ENCODE measurements around the gene ABLIM1. TPM values are rescaled to one million over a fixed set of nuclear protein-coding genes. Genes with fewer than 3 reads are reported as not detected.

The ABLIM1 gene
- total and polyA plus RNA-seq, 2 of the 4 experiments (the other 2 are of a cell fraction) = 7.7 to 9.9 TPM

GRCh38 chr10:114393886-114394285, 264.2 kb downstream of the ABLIM1 start:
- peaks cover 40% of the 10 kb centered on the region for H3K27me3 ChIP-seq (ENCODE audit: control insufficient read depth, insufficient read depth, low read length)
- no peak overlapping the region for H3K4me2 ChIP-seq (ENCODE audit: low read depth, low read length)
- H2AK9ac ChIP-seq (replicated peaks; ENCODE audit: low read depth, low read length, poor library complexity) = peak overlapping the region; percentile 16
- in situ Hi-C loops (cut with MboI; ENCODE audit: low sequenced_read_pairs) = no loop called here
- no peak overlapping the region for H3K4me3 ChIP-seq (ENCODE audit: insufficient read depth, low read depth, low read length)
- no peak overlapping the region for H3K9ac ChIP-seq (ENCODE audit: low read depth, low read length)
- no peak overlapping the region for H2BK15ac ChIP-seq (ENCODE audit: low read depth, low read length)
- BruUV-seq (replicated peaks) = no TSS peak
- H3K9me1 ChIP-seq (ENCODE audit: insufficient read depth, low read length) = no peaks in the 10 kb centered on the region
- no peak overlapping the region for H2AK5ac ChIP-seq (ENCODE audit: low read depth, low read length)
- dilution Hi-C loops (cut with HindIII; ENCODE audit: low sequenced_read_pairs, unreplicated experiment) = no loop called here
- H3K36me3 ChIP-seq (ENCODE audit: control insufficient read depth, insufficient read depth, low read length) = no peaks in the 10 kb centered on the region
- no peak overlapping the region for H3K14ac ChIP-seq (replicated peaks; ENCODE audit: low read depth, low read length)
- no peak overlapping the region for H2BK5ac ChIP-seq (ENCODE audit: low read depth, low read length, poor library complexity, severe bottlenecking)
- POLR2A ChIA-PET (ENCODE audit: unreplicated experiment) = no interaction called here
- no peak overlapping the region for H3K56ac ChIP-seq (ENCODE audit: extremely low read depth, insufficient read depth, low read length)
- no peak overlapping the region for H3K18ac ChIP-seq (ENCODE audit: low read depth, low read length)
- peak overlapping the region; percentile 71 for H2AFZ ChIP-seq (replicated peaks; ENCODE audit: low read length, poor library complexity)
- H2BK20ac ChIP-seq (ENCODE audit: low read depth, low read length) = no peak overlapping the region
- H4K20me1 ChIP-seq (ENCODE audit: insufficient read depth, low read length) = no peaks in the 10 kb centered on the region
- H3K4me1 ChIP-seq (ENCODE audit: control insufficient read depth, insufficient read depth, low read length) = peaks cover 1% of the 10 kb centered on the region; the same call in 1 of the 2 replicates
- no peak overlapping the region for H4K5ac ChIP-seq (ENCODE audit: low read depth, low read length)
- H3K27ac ChIP-seq (ENCODE audit: insufficient read depth, low read length) = no peak overlapping the region
- no peak overlapping the region for H2BK120ac ChIP-seq (ENCODE audit: low read depth, low read length)
- TF ChIP-seq NFE2L2 (IDR thresholded peaks at IDR 0.05; ENCODE audit: low read depth, low read length) (no peak), CEBPB (IDR thresholded peaks at IDR 0.05; ENCODE audit: low read depth, low read length) (no peak), RAD21 (IDR thresholded peaks at IDR 0.05; ENCODE audit: low read length) (no peak), RCOR1 (IDR thresholded peaks at IDR 0.05; ENCODE audit: insufficient replicate concordance, low read length) (no peak), SMC3 (IDR thresholded peaks at IDR 0.05; ENCODE audit: low read depth, low read length) (no peak), CHD1 (IDR thresholded peaks at IDR 0.05; ENCODE audit: low read depth, low read length) (no peak), POLR2A (IDR thresholded peaks at IDR 0.05; ENCODE audit: low read depth, low read length) (no peak), MXI1 (IDR thresholded peaks at IDR 0.05; ENCODE audit: borderline replicate concordance, low read depth, low read length) (no peak), BHLHE40 (IDR thresholded peaks at IDR 0.05; ENCODE audit: low read depth, low read length) (no peak), RFX5 (IDR thresholded peaks at IDR 0.05; ENCODE audit: low read depth, low read length) (no peak), CTCF (conservative IDR thresholded peaks at IDR 0.05; ENCODE audit: low read depth, low read length) (no peak)
- CTCF ChIA-PET = no interaction called here
- no peak for ATAC-seq (ENCODE audit: low read depth)
- intact Hi-C loops (cut with micrococcal nuclease) = no loop called here
- 60% methylated on average over 1 of the region's 7 CpGs; no CpG with 5 or more reads in 1 of the 2 experiments for WGBS, 2 experiments (ENCODE audit: extremely low coverage in 2 of 2, insufficient read length in 1 of 2)
- no peak overlapping the region for H3K23ac ChIP-seq (ENCODE audit: low read depth, low read length)
- H3K4ac ChIP-seq (ENCODE audit: low read depth, low read length) = no peak overlapping the region
- no peak overlapping the region for H4K8ac ChIP-seq (ENCODE audit: low read depth in 2 of 2, low read length in 2 of 2)
- H3K79me1 ChIP-seq (ENCODE audit: low read depth in 1 of 2, low read length in 2 of 2) = no peaks in the 10 kb centered on the region
- H4K91ac ChIP-seq (ENCODE audit: insufficient read depth, low read depth, low read length) = no peak overlapping the region
- H3K9me3 ChIP-seq (ENCODE audit: control insufficient read depth, insufficient read depth, low read length) = no peaks in the 10 kb centered on the region
- DNase-seq = no peak

Measured in IMR-90 (cell line).